ENCODE measurements around the gene DDR2.
"Not testable (repeated sequence)": the region's sequence is repeated elsewhere in the genome, so short reads cannot be mapped to it uniquely, and the experiment has no call there.

The DDR2 gene

DNA sequence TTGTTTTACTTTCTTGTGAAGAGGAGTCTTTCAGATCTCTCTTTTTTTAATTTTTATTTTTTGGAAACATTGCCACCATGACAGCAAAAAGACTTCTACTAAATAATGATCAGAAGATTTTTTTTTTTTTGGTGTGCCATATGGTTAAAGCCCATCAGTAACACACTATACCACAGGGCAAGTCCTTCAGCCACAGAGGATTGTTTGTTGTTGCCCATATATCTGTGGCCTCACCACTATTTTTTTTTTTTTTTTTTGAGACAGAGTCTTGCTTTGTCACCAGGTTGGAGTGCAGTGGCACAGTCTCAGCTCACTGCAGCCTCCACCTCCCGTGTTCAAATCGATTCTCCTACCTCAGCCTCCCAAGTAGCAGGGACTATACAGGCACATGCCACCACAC, 41.6 kb upstream of the DDR2 start:
- no peak overlapping the region for H3K27ac ChIP-seq
- peaks cover 44 to 78% (median 72%) of the 10 kb centered on the region in 3 donors for H3K36me3 ChIP-seq
- no peaks in the 10 kb centered on the region for H3K27me3 ChIP-seq
- no peak for DNase-seq
- H3K9me3 ChIP-seq: no peaks in the 10 kb centered on the region
- no peak overlapping the region for H3K4me3 ChIP-seq
- H3K4me1 ChIP-seq: no peaks in the 10 kb centered on the region
- intact Hi-C loops (cut with DNase I; ENCODE audit: low total_unique reads): no loop called here
- TF ChIP-seq, protein P1, sequence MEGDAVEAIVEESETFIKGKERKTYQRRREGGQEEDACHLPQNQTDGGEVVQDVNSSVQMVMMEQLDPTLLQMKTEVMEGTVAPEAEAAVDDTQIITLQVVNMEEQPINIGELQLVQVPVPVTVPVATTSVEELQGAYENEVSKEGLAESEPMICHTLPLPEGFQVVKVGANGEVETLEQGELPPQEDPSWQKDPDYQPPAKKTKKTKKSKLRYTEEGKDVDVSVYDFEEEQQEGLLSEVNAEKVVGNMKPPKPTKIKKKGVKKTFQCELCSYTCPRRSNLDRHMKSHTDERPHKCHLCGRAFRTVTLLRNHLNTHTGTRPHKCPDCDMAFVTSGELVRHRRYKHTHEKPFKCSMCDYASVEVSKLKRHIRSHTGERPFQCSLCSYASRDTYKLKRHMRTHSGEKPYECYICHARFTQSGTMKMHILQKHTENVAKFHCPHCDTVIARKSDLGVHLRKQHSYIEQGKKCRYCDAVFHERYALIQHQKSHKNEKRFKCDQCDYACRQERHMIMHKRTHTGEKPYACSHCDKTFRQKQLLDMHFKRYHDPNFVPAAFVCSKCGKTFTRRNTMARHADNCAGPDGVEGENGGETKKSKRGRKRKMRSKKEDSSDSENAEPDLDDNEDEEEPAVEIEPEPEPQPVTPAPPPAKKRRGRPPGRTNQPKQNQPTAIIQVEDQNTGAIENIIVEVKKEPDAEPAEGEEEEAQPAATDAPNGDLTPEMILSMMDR (IDR thresholded peaks at IDR 0.05): no peak

DNA sequence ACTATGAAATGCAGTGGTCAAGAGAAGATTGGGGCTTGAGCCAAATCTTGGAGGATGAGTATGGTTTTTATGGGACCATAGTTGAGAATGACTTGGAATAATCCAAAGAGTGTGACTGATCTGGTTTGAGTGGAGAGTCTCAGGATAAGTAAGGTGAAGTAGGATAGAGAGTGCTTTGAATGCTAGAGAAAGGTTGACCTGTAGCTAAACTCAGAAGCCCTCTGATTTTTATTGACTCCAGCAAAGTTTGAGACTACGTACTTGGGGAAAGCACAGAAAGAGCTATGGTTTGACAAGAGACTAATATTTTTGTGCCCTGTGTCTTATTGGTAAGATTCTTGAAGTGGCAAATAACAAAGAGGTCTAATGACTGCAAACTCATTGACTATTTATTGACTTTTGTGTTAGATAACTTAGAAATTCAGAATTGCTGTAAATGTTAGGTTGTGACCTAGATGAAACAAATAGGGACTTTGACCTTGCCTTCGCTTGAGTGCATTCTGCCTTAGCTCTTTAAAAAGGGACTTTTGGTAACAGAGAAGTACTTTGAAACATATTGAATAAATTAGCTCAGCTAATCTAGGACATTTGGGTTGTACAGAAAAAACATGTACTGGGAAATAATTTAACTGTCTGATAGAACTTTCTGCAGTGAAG, 35.6 kb upstream of the DDR2 start:
- Histone ChIP-seq H3K9me3 (no peaks in the 10 kb centered on the region), H3K4me1 (no peaks in the 10 kb centered on the region), H3K4me3 (no peak overlapping the region), H3K27me3 (no peaks in the 10 kb centered on the region), H3K27ac (no peak overlapping the region), H3K36me3 (peaks cover 40 to 85% (median 67%) of the 10 kb centered on the region in 3 donors)
- DNase-seq: no peak
- intact Hi-C loops (cut with DNase I; ENCODE audit: low total_unique reads): no loop called here
- TF ChIP-seq, protein P1 (IDR thresholded peaks at IDR 0.05): no peak

DNA sequence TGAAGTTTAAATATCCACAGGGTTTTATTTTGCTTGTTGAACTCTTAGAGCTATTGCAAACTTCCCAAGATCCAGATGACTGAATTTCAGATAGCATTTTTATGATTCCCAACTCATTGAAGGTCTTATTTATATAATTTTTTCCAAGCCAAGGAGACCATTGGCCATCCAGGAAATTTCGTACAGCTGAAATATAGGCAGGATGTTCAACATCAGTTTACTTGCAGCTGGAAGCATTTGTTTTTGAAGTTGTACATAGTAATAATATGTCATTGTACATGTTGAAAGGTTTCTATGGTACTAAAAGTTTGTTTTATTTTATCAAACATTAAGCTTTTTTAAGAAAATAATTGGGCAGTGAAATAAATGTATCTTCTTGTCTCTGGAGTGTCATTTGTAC, 32.8 kb upstream of the DDR2 start:
- intact Hi-C loops (cut with DNase I; ENCODE audit: low total_unique reads): no loop called here
- H3K27ac ChIP-seq: no peak overlapping the region
- no peak for DNase-seq
- H3K4me1 ChIP-seq: no peaks in the 10 kb centered on the region
- H3K36me3 ChIP-seq: peaks cover 33 to 73% (median 60%) of the 10 kb centered on the region in 3 donors
- no peaks in the 10 kb centered on the region for H3K27me3 ChIP-seq
- no peak overlapping the region for H3K4me3 ChIP-seq
- TF ChIP-seq, protein P1 (IDR thresholded peaks at IDR 0.05): no peak
- no peaks in the 10 kb centered on the region for H3K9me3 ChIP-seq

DNA sequence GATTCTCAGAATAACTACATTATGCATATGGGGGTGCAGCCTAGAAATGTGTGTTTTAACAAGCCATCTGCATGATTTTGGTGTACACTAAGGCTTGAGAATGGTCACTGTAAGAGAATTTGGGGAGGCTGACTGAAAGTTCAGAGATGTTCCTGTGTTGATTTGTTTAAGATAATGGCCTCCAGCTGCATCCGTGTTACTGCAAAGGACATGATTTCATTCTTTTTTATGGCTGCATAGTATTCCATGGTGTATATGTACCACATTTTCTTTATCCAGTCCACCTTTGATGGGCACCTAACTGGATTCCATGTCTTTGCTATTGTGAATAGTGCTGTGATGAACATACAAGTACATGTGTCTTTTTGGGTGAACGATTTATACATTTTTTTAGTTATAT, 29.1 kb upstream of the DDR2 start:
- H3K27me3 ChIP-seq; H3K4me1 ChIP-seq; DNase-seq; intact Hi-C loops (cut with DNase I; ENCODE audit: low total_unique reads); H3K4me3 ChIP-seq; H3K27ac ChIP-seq; H3K9me3 ChIP-seq: not testable (repeated sequence)
- peaks cover 24 to 46% (median 42%) of the 10 kb centered on the region in 3 donors for H3K36me3 ChIP-seq

DNA sequence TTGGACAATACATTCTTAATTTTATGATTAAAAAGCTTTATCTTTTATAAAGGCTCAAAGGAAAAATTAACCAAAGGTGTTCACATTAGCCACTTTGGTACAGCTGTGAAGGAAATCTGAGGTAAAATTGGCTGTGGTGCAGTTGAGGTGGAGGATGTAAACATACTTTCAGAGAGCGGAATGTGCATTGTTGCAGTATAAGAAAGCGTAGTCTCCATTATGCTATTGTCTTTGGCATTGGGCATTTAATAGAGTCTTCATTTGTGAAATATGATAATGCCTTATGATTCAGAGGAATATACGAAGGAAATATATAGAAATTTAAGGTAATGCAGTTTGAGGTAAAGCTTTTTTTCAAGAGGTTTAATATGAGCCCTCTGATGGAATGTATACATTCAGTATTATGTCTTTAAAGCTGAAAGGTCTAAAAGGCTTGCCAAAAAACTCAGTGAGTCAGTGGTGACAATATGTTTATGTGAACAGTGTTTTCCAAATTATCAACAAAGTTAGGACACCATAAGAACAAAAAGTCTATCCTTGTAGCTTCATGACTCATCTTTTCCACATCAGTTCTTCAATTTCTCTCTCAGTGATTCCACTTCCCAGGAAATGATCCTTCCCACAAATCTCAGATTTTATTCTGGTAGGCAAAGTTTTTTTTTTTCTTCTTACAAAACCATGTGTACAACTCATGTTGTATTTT, 26.9 kb upstream of the DDR2 start:
- TF ChIP-seq, protein P1 (IDR thresholded peaks at IDR 0.05): no peak
- no peak overlapping the region for H3K27ac ChIP-seq
- intact Hi-C loops (cut with DNase I; ENCODE audit: low total_unique reads): no loop called here

DNA sequence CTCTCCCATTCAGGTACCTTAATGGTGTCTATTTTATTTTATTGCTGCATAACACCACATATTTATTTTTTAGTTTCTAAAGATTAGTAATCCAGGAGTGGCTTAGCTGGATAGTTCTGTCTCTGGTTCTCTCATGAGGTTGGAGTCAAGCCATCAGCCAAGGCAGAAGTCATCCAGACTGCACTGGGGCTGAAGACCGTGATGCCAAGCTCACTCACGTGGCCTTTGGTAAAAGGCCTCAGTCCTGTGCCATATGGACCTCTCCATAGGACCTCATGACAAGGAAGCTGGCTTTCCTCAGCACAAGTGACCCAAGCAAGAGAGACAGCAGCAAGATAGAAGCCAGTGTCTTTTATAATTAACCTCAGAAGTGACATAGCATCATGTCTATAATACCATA, 23.0 kb upstream of the DDR2 start:
- H3K27ac ChIP-seq: no peak overlapping the region
- peaks cover 0 to 5% (median 0%) of the 10 kb centered on the region in 3 donors for H3K36me3 ChIP-seq
- TF ChIP-seq, protein P1 (IDR thresholded peaks at IDR 0.05): no peak
- no peak for DNase-seq
- peaks cover 0 to 17% (median 13%) of the 10 kb centered on the region in 4 donors for H3K4me1 ChIP-seq
- no peaks in the 10 kb centered on the region for H3K27me3 ChIP-seq
- intact Hi-C loops (cut with DNase I; ENCODE audit: low total_unique reads): no loop called here
- H3K9me3 ChIP-seq: no peaks in the 10 kb centered on the region
- H3K4me3 ChIP-seq: no peak overlapping the region

More for the DNA sequence above, 26.9 kb upstream of the DDR2 start:
- Histone ChIP-seq H3K27me3 (no peaks in the 10 kb centered on the region), H3K36me3 (peaks cover 5 to 32% (median 27%) of the 10 kb centered on the region in 3 donors), H3K9me3 (no peaks in the 10 kb centered on the region), H3K4me1 (no peaks in the 10 kb centered on the region), H3K4me3 (no peak overlapping the region)
- DNase-seq: no peak
